ENCODE data around the gene LMO7. TPM values are rescaled to one million over a fixed set of nuclear protein-coding genes. Genes with fewer than 3 reads are reported as not detected.

The LMO7 gene
- total and polyA plus RNA-seq, 5 donors: 152 to 397 (median 297) TPM

- Histone ChIP-seq H3K27me3 (ENCODE audit: control insufficient read depth, insufficient read depth) (no peaks in the 10 kb centered on the region), H3K4me3 (ENCODE audit: low read length) (no peak overlapping the region), H3K4me1 (ENCODE audit: control insufficient read depth, insufficient read depth, low read length) (no peaks in the 10 kb centered on the region), H3K9me3 (ENCODE audit: control insufficient read depth, low read length) (no peaks in the 10 kb centered on the region), H3K27ac (ENCODE audit: low read length) (no peak overlapping the region)
- intact Hi-C loops (cut with DNase I): no loop called here
- WGBS: 85% methylated on average over 2 of the region's 2 CpGs
- no peak for DNase-seq
- no peak for ATAC-seq
Measured at GRCh38 chr13:75839406-75839805, 203.3 kb downstream of the LMO7 start.

DNA sequence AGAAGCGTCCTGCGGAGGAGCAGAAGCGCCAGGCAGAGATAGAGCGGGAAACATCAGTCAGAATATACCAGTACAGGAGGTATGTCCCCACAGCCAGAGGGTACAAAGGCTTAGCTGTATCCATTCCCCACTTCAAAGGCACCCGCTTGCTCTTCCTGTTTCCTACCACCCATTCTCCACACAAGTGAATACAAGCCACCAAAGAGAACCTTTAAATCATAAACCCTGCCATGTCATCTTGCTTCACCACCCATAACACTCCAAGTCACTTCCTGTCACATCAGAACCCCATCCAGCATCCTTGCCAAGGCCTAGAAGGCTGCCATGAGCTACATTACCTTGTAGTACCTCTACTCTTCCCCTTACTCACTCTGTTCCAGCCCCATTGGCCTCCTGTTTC lies 205.8 kb downstream of the LMO7 start:
- intact Hi-C loops (cut with DNase I): no loop called here
- no peaks in the 10 kb centered on the region for H3K27me3 ChIP-seq (ENCODE audit: control insufficient read depth, insufficient read depth)
- no peak overlapping the region for H3K27ac ChIP-seq (ENCODE audit: low read length)
- WGBS: 92% methylated on average over 5 of the region's 5 CpGs
- H3K4me1 ChIP-seq (ENCODE audit: control insufficient read depth, insufficient read depth, low read length): no peaks in the 10 kb centered on the region
- ATAC-seq (no peak), DNase-seq (no peak)
- H3K9me3 ChIP-seq (ENCODE audit: control insufficient read depth, low read length): no peaks in the 10 kb centered on the region
- no peak overlapping the region for H3K4me3 ChIP-seq (ENCODE audit: low read length)

DNA sequence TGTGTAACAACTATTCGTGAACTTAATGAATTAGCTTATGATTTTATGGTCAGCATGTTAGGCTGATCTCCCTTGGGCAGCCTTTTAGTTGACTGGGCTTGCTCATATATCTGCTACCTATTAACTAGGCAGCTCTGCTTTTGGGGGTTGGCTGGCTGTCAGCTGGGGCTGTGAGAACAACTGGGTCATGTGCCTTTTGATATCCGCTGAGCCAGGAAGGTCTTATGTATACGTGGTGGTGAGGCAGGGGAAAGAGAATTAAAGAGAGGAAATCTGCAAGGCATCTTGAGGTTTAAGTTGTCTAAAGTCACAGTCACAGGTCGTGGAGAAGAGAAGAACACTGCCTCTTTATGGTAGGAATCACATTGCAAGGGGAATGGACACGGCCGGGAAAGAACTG lies 206.9 kb downstream of the LMO7 start:
- Histone ChIP-seq H3K4me3 (ENCODE audit: low read length) (no peak overlapping the region), H3K9me3 (ENCODE audit: control insufficient read depth, low read length) (no peaks in the 10 kb centered on the region), H3K27ac (ENCODE audit: low read length) (no peak overlapping the region), H3K27me3 (ENCODE audit: control insufficient read depth, insufficient read depth) (no peaks in the 10 kb centered on the region), H3K4me1 (ENCODE audit: control insufficient read depth, insufficient read depth, low read length) (no peaks in the 10 kb centered on the region)
- 87% methylated on average over 6 of the region's 6 CpGs for WGBS
- no peak for DNase-seq
- ATAC-seq: no peak
- intact Hi-C loops (cut with DNase I): no loop called here

- DNase-seq: no peak
- intact Hi-C loops (cut with DNase I): no loop called here
- no peaks in the 10 kb centered on the region for H3K27me3 ChIP-seq (ENCODE audit: control insufficient read depth, insufficient read depth)
Measured at GRCh38 chr13:75843991-75844390, 207.9 kb downstream of the LMO7 start.

GRCh38 chr13:75847588-75847987 lies 211.5 kb downstream of the LMO7 start:
- no peak overlapping the region for H3K4me3 ChIP-seq (ENCODE audit: low read length)
- H3K4me1 ChIP-seq (ENCODE audit: control insufficient read depth, insufficient read depth, low read length): no peaks in the 10 kb centered on the region
- H3K27ac ChIP-seq (ENCODE audit: low read length): no peak overlapping the region
- H3K27me3 ChIP-seq (ENCODE audit: control insufficient read depth, insufficient read depth): no peaks in the 10 kb centered on the region
- 82% methylated on average over 2 of the region's 2 CpGs for WGBS
- no peak for DNase-seq
- intact Hi-C loops (cut with DNase I): no loop called here
- ATAC-seq: no peak
- no peaks in the 10 kb centered on the region for H3K9me3 ChIP-seq (ENCODE audit: control insufficient read depth, low read length)

More at GRCh38 chr13:75843991-75844390, 207.9 kb downstream of the LMO7 start:
- no peaks in the 10 kb centered on the region for H3K4me1 ChIP-seq (ENCODE audit: control insufficient read depth, insufficient read depth, low read length)
- ATAC-seq: no peak
- no peak overlapping the region for H3K4me3 ChIP-seq (ENCODE audit: low read length)
- H3K27ac ChIP-seq (ENCODE audit: low read length): no peak overlapping the region
- H3K9me3 ChIP-seq (ENCODE audit: control insufficient read depth, low read length): no peaks in the 10 kb centered on the region

DNA sequence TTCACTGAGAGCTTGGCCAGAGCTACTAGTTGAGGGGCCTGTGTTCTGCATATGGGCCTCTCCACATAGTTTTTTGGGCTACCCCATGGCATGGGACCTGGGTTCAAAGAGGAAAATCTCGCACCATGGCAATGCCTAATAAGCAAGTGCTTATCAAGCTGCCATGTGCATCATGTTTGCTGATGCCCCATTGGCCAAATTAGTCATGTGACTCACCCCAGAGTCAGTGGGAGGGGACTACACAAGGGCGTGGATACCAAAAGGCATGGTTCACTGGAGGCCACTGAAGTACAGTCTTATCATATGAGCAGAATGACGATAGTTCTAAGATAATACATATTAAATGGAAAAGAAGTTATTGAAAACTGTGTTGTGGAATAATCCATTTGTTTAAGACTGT lies 214.8 kb downstream of the LMO7 start:
- ATAC-seq (no peak), DNase-seq (no peak)
- no peaks in the 10 kb centered on the region for H3K27me3 ChIP-seq (ENCODE audit: control insufficient read depth, insufficient read depth)
- WGBS: 91% methylated on average over 3 of the region's 3 CpGs
- intact Hi-C loops (cut with DNase I): loop anchor here in 1 of 4 donors (10.0 kb wide), 1 partner anchor 156 kb away; no protein-coding TSS in a partner anchor
- no peaks in the 10 kb centered on the region for H3K9me3 ChIP-seq (ENCODE audit: control insufficient read depth, low read length)
- H3K4me1 ChIP-seq (ENCODE audit: control insufficient read depth, insufficient read depth, low read length): no peaks in the 10 kb centered on the region
- no peak overlapping the region for H3K4me3 ChIP-seq (ENCODE audit: low read length)
- no peak overlapping the region for H3K27ac ChIP-seq (ENCODE audit: low read length)

- WGBS: 84% methylated on average over 6 of the region's 6 CpGs
- Histone ChIP-seq H3K9me3 (ENCODE audit: control insufficient read depth, low read length) (no peaks in the 10 kb centered on the region), H3K4me1 (ENCODE audit: control insufficient read depth, insufficient read depth, low read length) (no peaks in the 10 kb centered on the region), H3K4me3 (ENCODE audit: low read length) (no peak overlapping the region), H3K27me3 (ENCODE audit: control insufficient read depth, insufficient read depth) (no peaks in the 10 kb centered on the region), H3K27ac (ENCODE audit: low read length) (no peak overlapping the region)
- ATAC-seq (no peak), DNase-seq (no peak)
- intact Hi-C loops (cut with DNase I): loop anchor here in 1 of 4 donors (10.0 kb wide), 1 partner anchor 160 kb away; no protein-coding TSS in a partner anchor
Measured at GRCh38 chr13:75855216-75855615, 219.1 kb downstream of the LMO7 start.

DNA sequence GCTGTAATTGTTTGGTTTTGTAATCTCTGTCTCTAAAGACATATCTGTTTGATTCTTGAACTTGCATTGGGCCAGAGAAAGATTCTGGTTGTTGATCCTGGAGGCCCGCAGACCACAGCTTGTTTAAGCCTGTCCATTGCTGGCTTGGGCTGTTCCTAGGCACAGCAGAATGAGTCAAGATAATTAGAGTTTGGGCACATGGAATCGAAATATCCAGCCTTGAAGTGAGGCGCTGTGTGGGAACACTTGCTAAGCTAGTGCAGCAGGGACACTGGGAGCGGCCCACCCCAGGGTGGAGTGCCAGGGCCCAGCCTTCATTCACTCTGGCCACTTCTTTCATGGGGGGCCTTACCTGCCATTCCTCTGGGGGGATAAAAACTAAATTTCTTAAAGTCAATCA lies 219.7 kb downstream of the LMO7 start:
- Histone ChIP-seq H3K27me3 (ENCODE audit: control insufficient read depth, insufficient read depth) (no peaks in the 10 kb centered on the region), H3K9me3 (ENCODE audit: control insufficient read depth, low read length) (no peaks in the 10 kb centered on the region), H3K27ac (ENCODE audit: low read length) (no peak overlapping the region), H3K4me3 (ENCODE audit: low read length) (no peak overlapping the region), H3K4me1 (ENCODE audit: control insufficient read depth, insufficient read depth, low read length) (no peaks in the 10 kb centered on the region)
- DNase-seq (no peak), ATAC-seq (peak; percentile 37 to 47)
- 90% methylated on average over 4 of the region's 4 CpGs for WGBS
- intact Hi-C loops (cut with DNase I): loop anchor here in 1 of 4 donors (10.0 kb wide), 1 partner anchor 161 kb away; no protein-coding TSS in a partner anchor

DNA sequence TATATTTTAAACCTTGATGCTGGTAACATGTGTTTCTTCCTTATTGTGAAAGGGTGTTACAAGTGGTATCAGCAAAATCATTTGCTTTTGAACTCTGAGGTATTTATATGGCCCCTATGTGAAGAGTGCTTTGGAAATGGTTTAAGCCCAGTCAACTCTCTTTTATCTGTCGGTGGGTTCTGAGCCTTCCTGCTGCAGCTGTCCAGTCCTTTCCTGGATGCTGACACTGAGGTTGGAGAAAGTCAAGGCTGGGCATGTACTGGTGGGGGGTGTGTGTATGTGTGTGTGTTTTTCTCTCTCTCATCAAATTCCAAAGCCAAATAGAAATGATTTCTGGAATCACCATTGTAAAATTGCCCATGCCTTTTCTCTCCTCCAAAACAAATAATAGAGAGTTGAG lies 221.2 kb downstream of the LMO7 start:
- WGBS: 61% methylated on average over 1 of the region's 1 CpG

DNA sequence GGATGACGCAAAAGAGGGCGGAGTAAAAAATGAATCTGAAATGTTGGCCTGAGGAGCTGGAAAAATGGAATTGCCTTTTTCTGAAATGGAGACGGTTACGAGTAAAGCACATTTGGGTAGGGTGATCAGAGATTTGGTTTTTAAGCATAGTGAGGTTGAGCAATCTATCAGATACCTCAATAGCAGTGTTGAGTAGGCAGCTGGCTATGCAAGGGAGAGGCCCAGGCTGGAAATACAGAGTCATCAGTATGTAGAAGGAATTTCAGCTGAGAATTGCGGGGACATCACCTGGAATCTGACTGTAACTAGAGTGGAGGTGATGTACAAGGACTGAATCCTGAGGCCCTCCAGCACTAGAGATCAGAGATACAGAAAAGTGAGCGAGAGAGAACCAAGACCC lies 224.8 kb downstream of the LMO7 start:
- Histone ChIP-seq H3K27me3 (ENCODE audit: control insufficient read depth, insufficient read depth) (no peaks in the 10 kb centered on the region), H3K27ac (ENCODE audit: low read length) (no peak overlapping the region), H3K4me3 (ENCODE audit: low read length) (no peak overlapping the region), H3K9me3 (ENCODE audit: control insufficient read depth, low read length) (no peaks in the 10 kb centered on the region), H3K4me1 (ENCODE audit: control insufficient read depth, insufficient read depth, low read length) (no peaks in the 10 kb centered on the region)
- ATAC-seq (no peak), DNase-seq (no peak)
- intact Hi-C loops (cut with DNase I): loop anchor here in 2 of 4 donors (10.0 kb wide), 1 partner anchor 166 kb away; no protein-coding TSS in a partner anchor
- WGBS: 98% methylated on average over 6 of the region's 6 CpGs

More for the DNA sequence above, 221.2 kb downstream of the LMO7 start:
- no peak for DNase-seq
- no peaks in the 10 kb centered on the region for H3K4me1 ChIP-seq (ENCODE audit: control insufficient read depth, insufficient read depth, low read length)
- H3K27me3 ChIP-seq (ENCODE audit: control insufficient read depth, insufficient read depth): no peaks in the 10 kb centered on the region
- ATAC-seq: no peak
- intact Hi-C loops (cut with DNase I): loop anchor here in 1 of 4 donors (10.0 kb wide), 1 partner anchor 162 kb away; no protein-coding TSS in a partner anchor
- no peaks in the 10 kb centered on the region for H3K9me3 ChIP-seq (ENCODE audit: control insufficient read depth, low read length)
- H3K4me3 ChIP-seq (ENCODE audit: low read length): no peak overlapping the region
- H3K27ac ChIP-seq (ENCODE audit: low read length): no peak overlapping the region

DNA sequence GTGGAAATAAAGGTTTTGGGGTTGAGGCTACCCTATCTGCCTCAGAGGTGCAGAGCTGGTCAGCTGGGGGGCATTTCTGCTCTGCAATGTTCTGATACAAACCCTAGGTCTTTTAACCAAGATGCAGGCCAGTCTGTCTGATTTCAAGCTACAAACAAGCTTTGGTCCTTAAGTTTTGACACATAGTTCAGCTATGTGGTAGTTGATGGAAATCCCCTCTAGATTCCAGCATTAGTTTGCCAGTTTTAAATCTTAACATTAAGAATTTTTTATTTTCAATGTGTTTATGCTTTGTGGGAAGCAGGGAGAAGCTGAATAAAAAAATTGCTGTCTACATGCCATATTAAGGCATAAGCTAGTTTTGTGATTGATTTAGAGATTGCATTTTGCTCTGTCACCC lies 225.7 kb downstream of the LMO7 start:
- DNase-seq (no peak), ATAC-seq (no peak)
- intact Hi-C loops (cut with DNase I): loop anchor here in 2 of 4 donors (10.0 kb wide), 1 partner anchor 167 kb away; no protein-coding TSS in a partner anchor
- H3K4me3 ChIP-seq (ENCODE audit: low read length): no peak overlapping the region
- H3K27me3 ChIP-seq (ENCODE audit: control insufficient read depth, insufficient read depth): no peaks in the 10 kb centered on the region
- no peaks in the 10 kb centered on the region for H3K9me3 ChIP-seq (ENCODE audit: control insufficient read depth, low read length)
- H3K4me1 ChIP-seq (ENCODE audit: control insufficient read depth, insufficient read depth, low read length): no peaks in the 10 kb centered on the region
- H3K27ac ChIP-seq (ENCODE audit: low read length): peak overlapping the region; percentile 37

DNA sequence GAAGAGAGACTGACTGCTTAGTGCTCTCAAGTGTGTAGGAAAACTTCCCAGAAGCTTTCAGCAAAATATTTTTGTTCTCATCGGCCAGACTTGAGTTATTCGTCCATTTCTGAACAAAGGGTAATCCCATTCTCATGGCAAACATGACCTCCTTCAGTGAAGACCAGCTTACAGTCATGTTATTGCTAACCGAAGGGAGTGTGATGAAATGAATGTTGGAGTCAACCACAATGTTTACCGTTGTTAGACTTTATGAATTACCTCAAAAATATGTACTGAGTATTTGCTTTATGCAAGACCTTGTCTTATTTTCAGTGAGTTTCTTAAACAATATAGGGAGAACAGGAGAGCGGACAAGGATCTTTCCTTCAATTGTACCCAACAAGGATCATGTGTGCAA lies 228.6 kb downstream of the LMO7 start:
- DNase-seq: no peak
- WGBS: 64% methylated on average over 5 of the region's 5 CpGs
- no peak for ATAC-seq
- Histone ChIP-seq H3K27ac (ENCODE audit: low read length) (no peak overlapping the region), H3K27me3 (ENCODE audit: control insufficient read depth, insufficient read depth) (no peaks in the 10 kb centered on the region), H3K9me3 (ENCODE audit: control insufficient read depth, low read length) (no peaks in the 10 kb centered on the region), H3K4me1 (ENCODE audit: control insufficient read depth, insufficient read depth, low read length) (no peaks in the 10 kb centered on the region), H3K4me3 (ENCODE audit: low read length) (no peak overlapping the region)
- intact Hi-C loops (cut with DNase I): loop anchor here in 3 of 4 donors (5.0 to 10.0 kb wide), 2 partner anchors 170 to 1038 kb away; no protein-coding TSS in a partner anchor
